NOMO-1 treated with DMSO at 0.1 percent for 48 hours (cell line): Measurements from ENCODE around the gene LARGE2.
A peak's percentile ranks its signal among the peaks of the same experiment; 100 is the strongest.
"Not testable (repeated sequence)": the region's sequence is repeated elsewhere in the genome, so short reads cannot be mapped to it uniquely, and the experiment has no call there.

Experiments
- DNase-seq: peaks from one replicate; lab custom pipeline; 2025; ENCODE audit not compliant: unreplicated experiment; lab: John Stamatoyannopoulos, UW

The LARGE2 gene

DNA sequence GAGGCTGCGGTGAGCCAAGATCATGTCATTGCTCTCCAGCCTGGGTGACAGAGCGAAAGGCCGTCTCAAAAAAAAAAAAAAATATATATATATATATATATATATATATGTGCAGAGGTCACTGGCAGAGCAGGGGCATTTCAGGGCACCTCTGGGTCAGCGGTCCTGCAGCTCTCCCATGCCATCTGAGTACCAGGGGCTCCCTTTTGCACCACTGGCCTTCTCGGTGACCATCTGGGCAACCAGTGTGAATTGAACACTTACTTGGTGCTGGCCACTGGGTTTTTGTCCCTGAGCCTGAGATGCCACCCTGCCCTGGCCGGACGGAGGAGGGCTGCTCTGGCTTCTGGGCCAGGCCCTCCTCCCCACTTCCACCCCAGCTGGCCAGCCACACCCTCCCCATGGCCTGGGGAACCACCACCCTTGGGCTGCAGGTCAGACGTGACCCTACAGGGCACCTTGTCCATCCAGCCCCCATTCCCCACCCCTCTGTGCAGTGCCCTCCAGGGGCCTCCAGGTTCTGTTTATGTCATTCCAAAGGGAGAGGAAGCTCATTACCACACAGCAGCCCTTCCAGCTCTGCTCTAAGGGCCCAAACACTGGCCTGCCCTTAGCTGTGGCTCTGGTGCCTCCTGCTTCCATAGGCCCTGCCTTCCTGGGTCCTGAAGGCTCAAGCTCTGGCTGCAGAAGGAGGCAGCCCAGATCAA, 26.8 kb upstream of the LARGE2 start:
- DNase-seq, result no peak

GRCh38 chr11:45896422-45896984, 26.0 kb upstream of the LARGE2 start:
- no peak for DNase-seq

DNA sequence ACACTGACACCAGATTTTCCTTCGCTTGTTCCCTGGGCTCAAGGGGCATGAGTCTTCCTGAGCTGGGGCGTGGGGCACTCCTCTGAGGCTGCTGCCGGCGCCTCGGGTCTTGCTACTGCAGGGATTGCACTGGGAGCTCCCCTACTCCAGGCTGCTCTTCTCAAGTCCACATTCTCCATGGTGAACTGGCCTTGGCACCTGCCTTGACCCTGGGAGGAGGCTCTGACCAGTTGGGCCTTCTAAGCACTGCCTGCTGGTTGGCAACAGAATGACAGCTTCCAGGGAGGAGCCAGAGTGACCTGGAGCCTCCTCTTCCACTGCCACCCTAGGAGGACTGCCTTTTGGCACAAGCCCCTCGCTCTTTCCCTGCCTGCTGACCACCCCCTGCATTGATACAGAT, 24.9 kb upstream of the LARGE2 start:
- no peak for DNase-seq

- no peak for DNase-seq
Observed at GRCh38 chr11:45899086-45899447, 23.4 kb upstream of the LARGE2 start.

GRCh38 chr11:45899448-45900174, 22.8 kb upstream of the LARGE2 start:
- DNase-seq, result peak; percentile 42

- DNase-seq, result not testable (repeated sequence)
Observed at GRCh38 chr11:45900175-45900800, 22.2 kb upstream of the LARGE2 start.

- DNase-seq, result no peak
Observed at GRCh38 chr11:45900916-45901617, 21.4 kb upstream of the LARGE2 start.

DNA sequence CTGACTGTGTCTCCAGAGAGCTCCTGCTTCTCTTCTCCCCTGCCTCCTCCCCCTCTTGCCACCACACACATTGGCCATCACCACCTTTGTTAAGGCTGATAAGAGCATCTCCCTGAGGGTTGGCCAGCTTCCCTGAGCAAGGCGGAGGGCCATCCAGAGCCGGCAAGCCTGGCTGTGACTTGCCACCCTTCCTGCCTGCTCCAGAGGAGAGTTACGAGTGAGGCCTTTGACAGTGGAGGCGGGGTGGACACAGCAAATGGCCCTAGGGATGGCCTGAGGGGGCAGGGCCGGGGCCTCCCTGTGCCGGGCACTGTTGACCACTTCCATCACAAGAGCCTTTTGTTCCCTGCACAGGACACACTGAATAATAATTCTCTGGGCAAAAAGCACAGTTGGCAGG, 20.8 kb upstream of the LARGE2 start:
- DNase-seq, result no peak

- DNase-seq, result no peak
Observed at GRCh38 chr11:45902452-45903380, 19.7 kb upstream of the LARGE2 start.

- no peak for DNase-seq
Observed at GRCh38 chr11:45904309-45904915, 18.0 kb upstream of the LARGE2 start.

DNA sequence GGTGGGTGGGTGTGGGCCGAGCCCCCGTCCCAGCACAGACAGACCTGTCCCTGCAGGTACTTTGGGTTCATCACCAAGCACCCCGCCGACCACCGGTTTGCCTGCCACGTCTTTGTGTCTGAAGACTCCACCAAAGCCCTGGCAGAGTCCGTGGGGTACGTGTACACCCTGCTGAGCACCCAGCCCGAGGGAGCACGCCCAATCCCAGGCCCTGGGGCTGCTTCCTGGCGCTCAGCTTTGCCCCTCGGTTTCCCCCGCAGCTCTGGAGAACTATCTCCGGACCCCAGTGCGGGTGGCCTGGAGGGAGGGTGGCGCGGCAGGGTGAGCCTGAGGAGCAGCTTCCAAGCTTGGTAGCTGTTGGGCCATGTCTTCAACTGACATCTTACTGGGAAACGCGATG, 17.4 kb upstream of the LARGE2 start:
- DNase-seq, result no peak

DNA sequence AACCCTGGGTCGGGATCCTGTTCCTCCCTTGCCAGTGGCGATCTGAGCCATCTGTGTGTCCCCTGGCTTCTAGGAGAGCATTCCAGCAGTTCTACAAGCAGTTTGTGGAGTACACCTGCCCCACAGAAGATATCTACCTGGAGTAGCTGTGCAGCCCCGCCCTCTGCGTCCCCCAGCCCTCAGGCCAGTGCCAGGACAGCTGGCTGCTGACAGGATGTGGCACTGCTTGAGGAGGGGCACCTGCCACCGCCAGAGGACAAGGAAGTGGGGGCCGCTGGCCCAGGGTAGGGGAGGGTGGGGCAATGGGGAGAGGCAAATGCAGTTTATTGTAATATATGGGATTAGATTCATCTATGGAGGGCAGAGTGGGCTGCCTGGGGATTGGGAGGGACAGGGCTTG, 16.9 kb upstream of the LARGE2 start:
- DNase-seq, result not testable (repeated sequence)

GRCh38 chr11:45906096-45906682, 16.3 kb upstream of the LARGE2 start:
- DNase-seq, result no peak

DNA sequence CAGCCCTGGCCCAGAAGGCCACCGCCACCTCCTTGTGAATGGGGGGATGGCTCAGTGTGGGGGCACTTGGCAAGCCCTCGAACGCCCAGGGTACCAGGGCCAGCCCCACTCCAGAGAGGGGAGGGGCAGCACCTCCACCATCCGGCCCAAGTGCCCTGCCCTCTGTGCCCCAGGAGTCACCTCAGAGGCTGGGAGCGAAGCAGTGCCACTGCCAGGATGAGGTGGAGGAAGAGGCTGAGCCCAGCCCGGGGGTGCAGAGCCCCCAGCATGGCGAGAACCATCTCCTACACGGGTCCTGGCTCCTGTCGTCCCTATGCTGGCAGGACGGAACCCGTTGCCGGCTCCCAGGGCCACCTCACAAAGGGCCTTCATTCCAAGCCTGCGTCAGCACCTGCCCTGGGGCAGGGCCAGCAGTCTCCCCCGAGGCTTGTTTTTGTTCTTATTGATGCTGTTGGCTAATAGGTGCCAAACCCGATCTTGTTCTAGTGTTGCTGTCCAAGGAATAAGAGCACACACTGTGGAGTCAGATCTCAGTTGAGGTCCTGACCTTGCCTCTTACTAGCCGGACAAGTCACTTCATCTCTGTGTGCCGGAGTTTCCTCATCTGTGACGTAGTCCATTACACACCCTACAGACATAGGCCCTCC, 15.4 kb upstream of the LARGE2 start, which contains the start of gene FREY1:
TSS of gene FREY1 (minus strand) at position 307 of the 647 bp plus-strand sequence. CDS start at position 281, 26 bp downstream.
- no peak for DNase-seq

DNA sequence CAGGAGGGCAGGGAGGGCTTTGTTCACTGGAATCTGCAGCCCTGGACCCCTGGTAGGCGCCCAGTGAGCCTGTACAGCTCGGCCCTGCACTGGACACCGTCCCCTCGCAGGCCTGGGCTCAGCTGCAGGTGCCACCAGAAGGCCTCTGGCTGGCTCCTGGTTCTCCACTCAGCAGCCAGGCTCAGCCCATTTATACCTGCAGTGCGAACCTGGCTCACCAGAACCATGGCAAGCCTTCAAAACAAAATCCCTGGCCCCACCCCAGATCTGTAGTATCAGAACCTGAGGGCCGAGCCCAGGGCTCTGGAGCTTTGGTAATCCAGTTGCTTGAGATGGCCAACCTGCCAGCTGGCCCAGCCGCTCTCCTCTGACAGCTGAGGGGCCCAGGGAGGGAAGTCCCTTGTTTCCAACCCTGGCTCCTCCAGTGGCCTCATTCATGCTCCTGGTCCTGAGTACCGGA, 14.5 kb upstream of the LARGE2 start:
- no peak for DNase-seq

- no peak for DNase-seq
Observed at GRCh38 chr11:45909594-45910475, 12.6 kb upstream of the LARGE2 start.

DNA sequence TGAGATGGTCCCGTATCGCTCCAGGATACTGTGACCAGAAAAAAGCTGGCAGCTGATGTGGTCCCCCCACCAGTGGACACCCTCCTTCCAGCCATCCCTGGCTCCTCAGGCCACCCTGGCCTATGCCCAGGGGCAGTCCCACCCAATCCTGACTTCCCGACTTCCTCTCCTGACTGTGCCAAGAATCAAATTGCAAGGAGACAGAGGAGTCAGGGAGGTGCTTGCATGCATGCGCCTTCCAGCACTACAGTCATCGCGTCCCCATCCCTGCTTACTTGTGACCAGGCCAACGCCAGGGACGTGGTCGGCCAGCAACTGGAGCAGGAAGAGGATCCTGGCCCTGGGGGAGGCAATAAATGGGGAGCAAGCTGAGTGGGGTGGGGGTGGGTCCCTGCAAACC, 11.8 kb upstream of the LARGE2 start:
- DNase-seq, result no peak

GRCh38 chr11:45913514-45913913, 8.9 kb upstream of the LARGE2 start:
- no peak for DNase-seq
